Mucosa of stomach (tissue), 1 donor: ENCODE data around the gene LRRC70.

Experiments used
- H3K27me3 ChIP-seq: one replicate; pipeline ENCODE4 v1.7.0; 2013; ENCODE audit warnings: mild to moderate bottlenecking, low read length; ENCODE audit not compliant: control insufficient read depth, insufficient read depth
- H3K36me3 ChIP-seq: one replicate; pipeline ENCODE4 v1.7.0; 2013; ENCODE audit warnings: low read length; ENCODE audit not compliant: control insufficient read depth, insufficient read depth
- H3K4me1 ChIP-seq: one replicate; pipeline ENCODE4 v1.7.0; 2013; ENCODE audit warnings: mild to moderate bottlenecking, low read length; ENCODE audit not compliant: control insufficient read depth, insufficient read depth
- H3K4me3 ChIP-seq: one replicate; pipeline ENCODE4 v1.7.0; 2013; ENCODE audit warnings: low read length
- H3K9ac ChIP-seq: one replicate; pipeline ENCODE4 v1.7.0; 2013; ENCODE audit warnings: mild to moderate bottlenecking, low read length, moderate library complexity
- H3K9me3 ChIP-seq: one replicate; pipeline ENCODE4 v1.7.0; 2013; ENCODE audit warnings: mild to moderate bottlenecking, low read length, moderate library complexity; ENCODE audit not compliant: control insufficient read depth
- donor health status: Pancreatic carcinoma.

LRRC70 gene

DNA sequence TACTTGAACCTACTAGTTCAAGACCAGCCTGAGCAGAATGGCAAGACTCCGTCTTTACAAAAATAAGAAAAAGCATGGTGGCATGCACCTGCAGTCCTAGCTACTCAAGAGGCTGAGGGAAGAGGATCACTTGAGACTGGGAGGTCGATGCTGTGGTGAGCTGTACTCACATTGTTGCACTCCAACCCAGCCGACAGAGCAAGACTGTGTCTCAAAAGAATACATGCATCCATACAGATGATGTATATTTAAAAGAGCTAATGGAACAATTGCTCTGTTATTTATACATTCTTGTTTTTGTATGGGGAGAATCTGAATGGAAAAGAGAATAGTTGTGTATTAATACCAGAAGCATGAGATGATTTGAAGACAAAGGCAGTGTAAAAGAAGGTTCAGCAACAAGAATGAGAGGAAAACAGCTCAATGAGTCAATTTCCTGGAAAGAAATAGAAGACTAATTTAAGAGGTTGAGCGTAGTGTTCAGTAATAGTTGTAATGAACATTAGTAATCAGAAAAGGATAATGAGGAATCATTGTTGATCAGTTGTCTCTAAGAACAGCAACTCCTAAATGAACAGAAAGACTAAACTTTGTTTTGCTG is 1.9 kb upstream of the LRRC70 start:
- no peaks in the 10 kb centered on the region for H3K27me3 ChIP-seq
- no peaks in the 10 kb centered on the region for H3K9me3 ChIP-seq
- no peaks in the 10 kb centered on the region for H3K36me3 ChIP-seq
- no peak overlapping the region for H3K9ac ChIP-seq
- no peaks in the 10 kb centered on the region for H3K4me1 ChIP-seq
- no peak overlapping the region for H3K4me3 ChIP-seq

DNA sequence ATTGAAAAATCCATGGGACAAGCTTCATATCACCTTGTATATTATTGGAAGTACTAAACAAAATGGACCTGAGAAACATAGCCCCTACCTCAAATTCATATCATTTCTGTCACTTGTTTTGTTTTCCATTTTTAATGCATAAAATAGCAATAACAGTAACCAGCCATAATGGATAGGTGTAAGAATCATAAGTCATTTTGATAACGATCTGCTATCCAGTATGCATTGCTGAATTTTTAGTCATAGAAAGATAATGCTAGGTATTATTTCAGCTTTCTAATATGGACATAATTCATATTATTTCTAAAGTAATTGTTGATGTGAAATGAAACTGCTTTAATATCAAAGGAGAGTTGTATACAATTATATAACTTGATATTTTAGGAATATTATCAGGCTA is 1.1 kb upstream of the LRRC70 start:
- Histone ChIP-seq H3K9ac (no peak overlapping the region), H3K4me1 (no peaks in the 10 kb centered on the region), H3K27me3 (no peaks in the 10 kb centered on the region), H3K4me3 (no peak overlapping the region), H3K9me3 (no peaks in the 10 kb centered on the region), H3K36me3 (no peaks in the 10 kb centered on the region)

DNA sequence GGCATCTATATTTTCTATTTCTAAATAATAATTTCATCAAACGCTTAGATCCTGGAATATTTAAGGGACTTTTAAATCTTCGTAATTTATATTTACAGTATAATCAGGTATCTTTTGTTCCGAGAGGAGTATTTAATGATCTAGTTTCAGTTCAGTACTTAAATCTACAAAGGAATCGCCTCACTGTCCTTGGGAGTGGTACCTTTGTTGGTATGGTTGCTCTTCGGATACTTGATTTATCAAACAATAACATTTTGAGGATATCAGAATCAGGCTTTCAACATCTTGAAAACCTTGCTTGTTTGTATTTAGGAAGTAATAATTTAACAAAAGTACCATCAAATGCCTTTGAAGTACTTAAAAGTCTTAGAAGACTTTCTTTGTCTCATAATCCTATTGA is 1.1 kb downstream of the LRRC70 start:
- Histone ChIP-seq H3K9ac (no peak overlapping the region), H3K9me3 (no peaks in the 10 kb centered on the region), H3K4me3 (no peak overlapping the region), H3K36me3 (no peaks in the 10 kb centered on the region), H3K27me3 (no peaks in the 10 kb centered on the region), H3K4me1 (no peaks in the 10 kb centered on the region)

DNA sequence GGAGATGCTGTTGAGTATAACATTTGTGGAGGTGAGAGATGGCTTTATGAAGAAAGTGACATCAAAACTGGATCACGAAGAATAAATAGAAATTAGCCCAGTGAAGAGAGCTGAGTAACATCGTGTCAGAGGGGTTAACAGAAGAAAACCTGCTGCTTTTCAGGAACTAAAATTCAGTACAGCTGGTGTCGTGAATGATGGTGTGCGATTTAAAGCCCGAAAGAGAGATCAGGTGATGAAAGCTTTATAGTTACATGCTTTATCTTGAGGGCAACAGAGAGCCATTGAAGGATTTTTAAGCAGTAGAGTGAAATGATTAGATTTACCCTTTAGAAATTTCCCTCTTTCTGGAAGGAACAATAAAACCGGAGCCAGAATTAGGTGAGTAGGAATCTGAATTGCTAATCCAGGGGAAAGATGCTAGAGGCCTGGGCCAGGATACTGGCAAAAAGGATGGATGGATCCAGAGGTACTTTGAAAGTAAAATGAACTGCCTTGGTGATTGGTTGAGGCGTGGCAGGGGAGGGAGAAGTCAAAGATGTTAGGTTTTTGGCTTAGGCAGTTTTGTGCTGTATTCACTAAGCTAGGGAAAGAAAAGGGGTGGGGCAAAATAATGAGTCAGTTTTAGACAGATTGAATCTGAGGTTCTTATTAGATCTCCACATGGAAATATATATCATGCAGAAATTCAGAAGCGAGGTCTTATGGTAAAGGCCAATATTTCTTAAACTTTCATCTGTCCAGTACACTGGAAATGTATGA is 3.4 kb downstream of the LRRC70 start:
- no peaks in the 10 kb centered on the region for H3K27me3 ChIP-seq
- no peak overlapping the region for H3K4me3 ChIP-seq
- H3K9ac ChIP-seq = no peak overlapping the region
- no peaks in the 10 kb centered on the region for H3K9me3 ChIP-seq
- no peaks in the 10 kb centered on the region for H3K4me1 ChIP-seq
- no peaks in the 10 kb centered on the region for H3K36me3 ChIP-seq

DNA sequence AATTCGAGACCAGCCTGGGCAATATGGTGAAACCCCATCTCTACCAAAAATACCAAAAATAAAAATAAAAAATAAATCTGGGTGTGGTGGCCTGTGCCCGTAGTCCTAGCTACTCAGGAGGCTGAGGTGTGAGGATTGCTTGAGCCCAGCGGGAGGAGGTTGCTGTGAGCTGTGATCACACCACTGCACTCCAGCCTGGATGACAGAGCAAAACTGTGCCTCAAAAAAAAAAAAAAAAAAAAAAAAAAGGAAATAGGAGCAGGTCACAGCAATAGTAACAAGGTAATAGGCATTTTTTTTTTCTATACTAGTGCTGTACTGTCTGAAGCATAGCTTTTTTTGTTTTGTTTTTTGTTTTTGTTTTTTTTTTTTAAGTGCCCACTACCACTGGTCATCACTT is 5.8 kb downstream of the LRRC70 start:
- Histone ChIP-seq H3K9ac (no peak overlapping the region), H3K4me3 (no peak overlapping the region), H3K4me1 (no peaks in the 10 kb centered on the region), H3K9me3 (no peaks in the 10 kb centered on the region), H3K27me3 (no peaks in the 10 kb centered on the region), H3K36me3 (no peaks in the 10 kb centered on the region)

DNA sequence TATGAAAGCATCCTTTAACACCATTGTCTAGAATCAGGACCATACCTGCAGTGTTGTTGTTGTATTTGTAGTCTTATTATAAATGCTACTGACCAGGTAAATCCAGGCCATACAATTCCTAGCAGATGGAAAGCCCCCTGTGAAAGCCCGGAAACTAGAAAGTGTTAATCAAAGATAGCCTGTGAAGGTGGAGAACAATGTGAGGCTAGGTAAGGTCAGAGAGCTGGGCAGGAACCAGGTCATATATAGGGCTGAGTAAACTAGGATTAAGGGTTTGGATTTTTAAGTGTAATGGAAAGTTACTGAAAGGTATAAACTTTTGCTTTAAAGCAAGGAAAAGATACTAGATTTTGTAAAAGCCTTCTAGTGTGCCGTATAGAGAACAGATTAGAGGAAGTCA is 6.7 kb downstream of the LRRC70 start:
- H3K9ac ChIP-seq = no peak overlapping the region
- no peaks in the 10 kb centered on the region for H3K36me3 ChIP-seq
- H3K4me1 ChIP-seq = no peaks in the 10 kb centered on the region
- no peak overlapping the region for H3K4me3 ChIP-seq
- H3K27me3 ChIP-seq = no peaks in the 10 kb centered on the region
- H3K9me3 ChIP-seq = no peaks in the 10 kb centered on the region

DNA sequence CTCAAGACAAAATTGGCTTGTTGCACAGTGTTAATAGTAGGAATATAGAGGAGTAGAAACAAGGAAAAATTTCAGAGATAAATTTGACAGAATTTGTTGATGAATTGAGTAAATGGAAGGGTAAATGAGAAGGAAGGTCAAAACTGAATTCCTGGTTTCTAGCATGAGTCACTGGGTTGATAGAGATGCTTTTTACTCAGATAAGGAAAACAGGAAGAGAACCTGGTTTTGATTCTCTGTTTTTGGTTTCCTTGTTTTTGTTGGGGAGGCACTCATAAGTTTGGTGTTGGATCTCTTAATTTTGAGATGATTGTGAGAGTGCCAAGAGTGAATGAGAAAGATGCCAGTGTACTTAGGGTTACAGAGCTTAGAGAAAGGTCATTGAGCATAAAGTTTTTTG is 7.1 kb downstream of the LRRC70 start:
- Histone ChIP-seq H3K4me1 (no peaks in the 10 kb centered on the region), H3K9ac (no peak overlapping the region), H3K9me3 (no peaks in the 10 kb centered on the region), H3K4me3 (no peak overlapping the region), H3K36me3 (no peaks in the 10 kb centered on the region), H3K27me3 (no peaks in the 10 kb centered on the region)

DNA sequence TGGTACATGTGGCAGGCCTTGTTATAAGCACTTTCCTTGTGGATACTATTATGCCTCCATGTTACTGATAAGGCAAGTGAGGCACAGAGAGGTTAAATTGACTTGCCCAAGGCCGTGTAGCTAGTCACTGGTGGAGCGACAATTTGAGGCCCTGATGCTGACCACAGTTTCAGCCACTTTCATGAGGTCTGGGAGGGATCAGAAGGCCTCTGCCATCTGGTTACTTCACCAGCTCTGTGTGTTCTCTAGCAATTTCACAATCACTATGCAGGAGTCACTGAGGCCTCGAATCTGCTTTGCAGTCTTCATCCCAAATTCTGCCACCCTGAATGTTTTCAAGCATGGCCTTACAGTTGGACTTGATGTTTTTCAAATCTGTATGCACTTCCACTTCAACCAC is 9.1 kb downstream of the LRRC70 start:
- Histone ChIP-seq H3K4me3 (no peak overlapping the region), H3K9me3 (no peaks in the 10 kb centered on the region), H3K36me3 (no peaks in the 10 kb centered on the region), H3K27me3 (no peaks in the 10 kb centered on the region), H3K4me1 (no peaks in the 10 kb centered on the region), H3K9ac (no peak overlapping the region)

DNA sequence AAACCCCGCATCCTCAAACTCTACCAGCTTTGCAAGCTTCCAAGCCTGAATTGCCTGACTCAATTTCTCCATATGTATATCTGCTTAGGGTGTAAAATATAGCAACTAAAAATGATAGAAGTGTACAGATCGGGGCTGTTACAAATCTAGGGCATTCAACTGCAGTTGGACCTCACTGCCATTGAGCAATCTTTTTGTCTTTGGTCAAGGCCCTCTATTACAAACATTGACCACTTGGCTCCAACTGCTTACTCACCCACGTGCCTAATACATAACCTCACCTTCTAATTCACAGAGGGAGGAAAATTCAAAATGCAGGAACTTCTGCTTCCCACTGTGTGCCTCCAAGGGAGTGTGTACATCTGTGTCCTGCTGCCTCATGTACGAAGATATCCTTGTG is 10.0 kb downstream of the LRRC70 start:
- H3K36me3 ChIP-seq = no peaks in the 10 kb centered on the region
- H3K9ac ChIP-seq = no peak overlapping the region
- H3K4me3 ChIP-seq = no peak overlapping the region
- no peaks in the 10 kb centered on the region for H3K4me1 ChIP-seq
- H3K27me3 ChIP-seq = no peaks in the 10 kb centered on the region
- H3K9me3 ChIP-seq = no peaks in the 10 kb centered on the region

DNA sequence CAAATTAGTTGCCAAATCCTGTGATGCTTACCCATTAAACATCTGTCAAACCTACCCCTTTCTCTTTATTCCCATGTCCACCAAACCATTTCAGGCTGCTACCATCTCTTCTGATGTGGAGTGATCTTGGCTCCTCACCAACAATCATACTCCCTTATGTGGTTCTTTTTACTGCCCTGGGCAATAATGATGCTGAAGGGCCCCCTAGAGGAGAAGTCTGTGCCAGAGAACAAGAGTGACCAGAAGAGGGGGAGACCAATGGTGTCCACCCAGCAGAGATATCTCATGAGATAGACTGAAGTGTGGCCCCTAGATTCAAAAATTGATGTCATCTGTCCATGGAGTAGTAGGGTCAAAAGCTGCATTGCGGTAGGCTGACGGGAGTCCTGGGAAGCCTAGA is 10.9 kb downstream of the LRRC70 start:
- no peaks in the 10 kb centered on the region for H3K9me3 ChIP-seq
- no peak overlapping the region for H3K4me3 ChIP-seq
- H3K4me1 ChIP-seq = no peaks in the 10 kb centered on the region
- H3K9ac ChIP-seq = no peak overlapping the region
- H3K36me3 ChIP-seq = no peaks in the 10 kb centered on the region
- no peaks in the 10 kb centered on the region for H3K27me3 ChIP-seq

DNA sequence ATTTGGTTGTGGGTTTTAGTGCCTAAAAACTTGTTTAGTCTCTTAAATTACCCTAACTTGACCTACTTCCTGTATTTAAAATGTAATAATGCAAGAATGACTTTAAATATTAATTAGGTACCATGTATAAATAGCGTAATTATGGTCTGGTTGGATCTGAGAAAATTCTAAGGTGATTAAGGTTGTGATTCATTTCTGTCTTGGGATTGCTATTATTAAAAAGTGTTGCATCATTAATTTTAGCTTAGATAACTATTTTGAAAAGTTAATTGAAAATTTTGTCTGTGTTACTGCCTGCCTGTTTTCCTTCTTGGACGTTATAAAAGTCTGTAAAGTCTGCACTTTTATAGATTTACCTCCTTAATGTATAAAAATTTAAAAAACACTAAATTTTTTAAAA is 11.8 kb downstream of the LRRC70 start:
- Histone ChIP-seq H3K4me1 (no peaks in the 10 kb centered on the region), H3K4me3 (no peak overlapping the region), H3K27me3 (no peaks in the 10 kb centered on the region), H3K9ac (no peak overlapping the region), H3K36me3 (no peaks in the 10 kb centered on the region), H3K9me3 (no peaks in the 10 kb centered on the region)

DNA sequence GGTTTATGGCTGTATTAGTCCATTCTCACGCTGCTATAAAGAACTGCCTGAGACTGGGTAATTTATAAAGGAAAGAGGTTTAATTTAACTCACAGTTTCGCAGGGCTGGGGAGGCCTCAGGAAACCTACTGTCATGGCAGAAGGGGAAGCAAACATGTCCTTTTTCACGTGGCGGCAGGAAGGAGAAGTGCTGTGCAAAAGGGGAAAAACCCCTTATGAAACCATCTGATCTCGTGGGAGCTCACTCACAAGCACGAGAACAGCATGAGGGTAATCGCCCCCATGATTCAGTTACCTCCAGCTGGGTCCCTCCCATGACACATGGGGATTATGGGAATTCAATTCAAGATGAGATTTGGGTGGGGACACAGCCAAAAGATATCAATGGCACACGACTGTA is 13.9 kb downstream of the LRRC70 start:
- no peaks in the 10 kb centered on the region for H3K36me3 ChIP-seq
- no peaks in the 10 kb centered on the region for H3K4me1 ChIP-seq
- no peak overlapping the region for H3K4me3 ChIP-seq
- H3K27me3 ChIP-seq = no peaks in the 10 kb centered on the region
- H3K9me3 ChIP-seq = no peaks in the 10 kb centered on the region
- no peak overlapping the region for H3K9ac ChIP-seq

DNA sequence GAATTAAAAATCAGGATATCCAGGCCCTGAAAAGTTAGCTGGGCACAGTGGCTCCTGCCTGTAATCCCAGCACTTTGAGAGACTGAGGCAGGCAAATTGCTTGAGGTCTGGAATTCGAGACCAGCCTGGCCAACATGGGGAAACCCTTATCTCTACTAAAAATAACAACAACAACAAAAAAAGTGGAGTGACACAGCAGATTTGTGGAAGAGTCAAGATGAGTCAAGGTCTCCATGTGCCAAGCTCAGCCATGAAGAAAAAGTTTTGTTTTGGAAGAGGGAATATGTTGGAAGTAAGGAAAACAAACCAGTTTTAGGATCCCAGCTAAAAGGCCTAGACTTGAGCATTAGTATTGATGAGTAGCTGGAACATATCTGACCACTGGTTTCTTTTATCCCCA is 14.7 kb downstream of the LRRC70 start:
- no peaks in the 10 kb centered on the region for H3K36me3 ChIP-seq
- no peak overlapping the region for H3K9ac ChIP-seq
- H3K4me1 ChIP-seq = no peaks in the 10 kb centered on the region
- no peaks in the 10 kb centered on the region for H3K27me3 ChIP-seq
- H3K4me3 ChIP-seq = no peak overlapping the region
- no peaks in the 10 kb centered on the region for H3K9me3 ChIP-seq
